IPS-18c (cell line): ENCODE data around the gene HMGCS2.
"Not testable (repeated sequence)": the region's sequence is repeated elsewhere in the genome, so short reads cannot be mapped to it uniquely, and the experiment has no call there.

Experiments
- H3K4me3 ChIP-seq: 2 replicates; pipeline ENCODE4 v1.7.0; 2013; ENCODE audit warnings: low read depth, mild to moderate bottlenecking, low read length, moderate library complexity; ENCODE audit not compliant: insufficient read depth
- H3K9me3 ChIP-seq: one replicate; pipeline ENCODE4 v1.6.1; 2013; ENCODE audit warnings: mild to moderate bottlenecking, low read length, moderate library complexity; ENCODE audit not compliant: control insufficient read depth, insufficient read depth

Gene HMGCS2

DNA sequence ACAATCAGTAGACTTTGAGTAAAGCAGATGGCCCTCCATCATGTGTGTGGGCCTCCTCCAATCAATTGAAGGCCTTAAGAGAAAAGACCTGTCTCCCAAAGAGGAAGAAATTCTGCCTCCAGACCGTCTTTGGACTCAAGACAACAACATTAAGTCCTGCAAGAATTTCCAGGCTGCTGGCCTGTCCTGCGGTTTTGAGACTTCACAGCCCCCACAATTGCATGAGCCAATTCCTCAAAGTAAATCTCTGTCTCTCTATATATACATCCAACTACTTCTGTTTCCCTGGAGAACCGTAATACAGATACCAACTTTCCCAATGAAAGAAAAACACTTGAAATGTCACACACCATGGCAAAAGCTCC, 26.2 kb upstream of the HMGCS2 start:
- H3K9me3 ChIP-seq: no peaks in the 10 kb centered on the region
- no peak overlapping the region for H3K4me3 ChIP-seq

DNA sequence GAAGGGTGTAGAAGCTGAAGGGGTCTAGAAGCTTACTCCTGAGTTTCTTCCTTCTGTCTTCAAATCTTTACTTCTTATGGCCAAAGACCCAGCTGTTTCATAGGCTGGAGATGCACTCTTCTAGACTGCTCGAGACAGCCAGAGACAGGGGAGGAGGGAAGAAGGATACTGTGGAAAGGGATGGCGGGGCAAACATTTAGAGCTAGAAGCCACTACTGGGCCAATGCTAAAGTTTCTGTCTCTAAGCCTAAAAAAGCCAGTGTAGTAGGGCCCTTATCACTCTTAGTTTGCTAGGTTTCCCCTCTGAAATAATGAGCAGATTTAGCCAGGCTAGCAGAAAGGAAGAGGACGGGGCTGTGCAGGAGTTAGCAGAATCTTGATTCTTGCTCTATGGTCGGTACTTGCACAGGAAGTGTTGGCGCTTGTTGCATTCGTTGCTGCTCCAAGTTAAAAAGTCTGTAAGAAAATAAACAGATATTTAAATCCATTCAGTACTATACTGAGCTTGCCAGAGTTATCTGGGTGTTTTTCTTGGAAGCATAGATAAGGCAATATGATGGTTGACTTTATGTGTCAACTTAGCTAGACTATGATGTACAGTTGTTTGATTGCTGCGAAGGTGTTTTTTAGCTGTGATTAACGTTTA, 25.6 kb upstream of the HMGCS2 start:
- Histone ChIP-seq H3K9me3 (no peaks in the 10 kb centered on the region), H3K4me3 (no peak overlapping the region)

DNA sequence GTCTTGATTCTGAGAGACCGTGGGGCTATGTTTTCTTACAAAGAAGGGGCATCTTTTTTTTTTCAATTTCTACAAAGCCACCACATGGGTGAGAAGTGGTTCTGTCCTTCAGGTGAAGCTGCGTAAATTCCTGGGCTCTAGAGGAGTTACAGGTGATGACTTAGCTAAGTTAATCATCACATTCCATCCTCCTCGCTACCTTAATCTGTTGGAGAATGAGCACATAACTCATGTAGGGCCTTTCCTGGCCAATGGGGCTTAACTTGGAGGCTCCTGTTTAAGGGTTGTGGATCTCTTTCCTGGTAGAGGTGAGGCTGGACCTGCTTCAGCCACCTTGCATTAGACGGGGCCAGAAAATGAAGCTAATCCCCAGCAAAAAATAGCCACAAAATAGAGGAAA, 22.7 kb upstream of the HMGCS2 start:
- Histone ChIP-seq H3K4me3 (no peak overlapping the region), H3K9me3 (no peaks in the 10 kb centered on the region)

DNA sequence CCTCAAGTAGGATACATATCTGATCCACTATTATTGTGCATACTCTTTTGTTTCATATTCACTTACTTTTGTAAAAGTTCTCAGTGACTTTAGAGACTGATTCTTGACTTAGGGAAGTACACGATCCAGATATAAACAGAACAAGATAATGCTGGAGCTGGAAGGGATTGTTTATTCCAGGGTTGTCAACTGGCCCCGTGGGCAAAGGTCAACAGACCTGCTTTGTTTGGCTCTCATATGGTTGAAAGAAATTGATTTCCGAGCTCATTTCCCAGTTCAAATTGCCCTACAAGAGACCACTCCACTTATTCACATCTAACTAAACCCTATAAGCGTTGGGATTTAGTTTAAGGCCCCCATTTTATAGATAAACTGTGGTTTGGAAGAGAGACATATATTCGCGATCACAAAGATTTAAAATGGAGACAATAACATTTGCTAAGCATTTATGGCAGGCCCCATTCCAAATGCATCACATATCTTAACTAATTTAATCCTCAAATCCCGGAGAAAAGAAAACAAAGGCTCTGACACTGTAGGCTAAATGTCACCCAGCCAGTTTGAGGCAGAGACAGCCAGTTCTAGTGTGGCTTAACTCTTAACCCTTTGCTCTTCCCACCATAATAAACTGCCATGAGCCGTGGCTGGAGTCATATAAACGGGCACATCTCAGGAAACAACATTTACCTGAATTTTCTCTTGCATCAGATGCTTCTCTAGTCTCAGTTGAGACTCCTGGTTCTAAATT, 21.9 kb upstream of the HMGCS2 start:
- no peaks in the 10 kb centered on the region for H3K9me3 ChIP-seq
- H3K4me3 ChIP-seq: no peak overlapping the region

DNA sequence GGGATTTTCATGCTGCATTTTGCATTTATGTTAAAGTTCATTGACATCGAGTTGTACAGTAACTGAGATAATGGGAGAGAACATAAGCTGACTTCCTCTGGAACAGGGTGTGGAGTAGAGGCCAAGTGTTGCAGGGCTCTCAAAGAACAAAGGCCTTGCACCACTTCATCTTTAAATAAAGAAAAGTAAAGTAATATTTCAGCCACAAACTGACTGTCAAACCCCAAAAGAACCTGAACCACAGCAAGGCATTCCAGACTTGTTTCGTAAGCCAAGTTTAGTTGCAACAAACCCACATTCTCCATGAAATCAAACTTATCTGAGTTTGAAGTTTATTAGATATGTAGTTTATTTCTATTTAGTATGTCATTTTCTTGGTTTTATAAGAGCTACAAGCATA, 19.1 kb upstream of the HMGCS2 start:
- Histone ChIP-seq H3K9me3 (no peaks in the 10 kb centered on the region), H3K4me3 (no peak overlapping the region)

DNA sequence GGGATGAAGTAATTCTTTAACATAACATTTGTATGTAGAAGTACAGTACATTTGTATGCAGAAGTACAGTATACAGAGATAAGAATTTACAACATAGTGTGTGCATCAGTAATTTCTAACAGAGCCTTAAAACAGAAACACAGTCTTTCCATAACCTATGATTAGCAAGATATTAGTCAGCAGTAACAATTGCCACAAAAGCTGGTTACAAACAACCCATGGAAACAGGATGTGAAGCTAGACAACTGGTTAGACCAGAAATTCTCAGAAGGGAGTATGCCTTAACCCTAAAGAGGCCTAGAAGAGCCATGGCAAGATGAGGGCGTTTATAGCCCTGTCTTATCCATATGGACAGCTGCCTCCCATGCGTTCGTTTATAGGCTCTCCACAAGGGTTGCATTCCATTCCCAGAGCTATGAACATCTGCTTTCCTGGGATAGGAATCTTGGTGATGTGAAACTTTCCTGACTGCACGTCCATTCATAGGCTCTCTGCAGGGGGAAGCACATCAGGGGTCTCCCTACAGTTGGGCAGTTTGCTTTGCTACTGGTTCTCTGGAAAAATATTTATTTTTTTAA, 17.9 kb upstream of the HMGCS2 start:
- not testable (repeated sequence) for H3K9me3 ChIP-seq, H3K4me3 ChIP-seq

DNA sequence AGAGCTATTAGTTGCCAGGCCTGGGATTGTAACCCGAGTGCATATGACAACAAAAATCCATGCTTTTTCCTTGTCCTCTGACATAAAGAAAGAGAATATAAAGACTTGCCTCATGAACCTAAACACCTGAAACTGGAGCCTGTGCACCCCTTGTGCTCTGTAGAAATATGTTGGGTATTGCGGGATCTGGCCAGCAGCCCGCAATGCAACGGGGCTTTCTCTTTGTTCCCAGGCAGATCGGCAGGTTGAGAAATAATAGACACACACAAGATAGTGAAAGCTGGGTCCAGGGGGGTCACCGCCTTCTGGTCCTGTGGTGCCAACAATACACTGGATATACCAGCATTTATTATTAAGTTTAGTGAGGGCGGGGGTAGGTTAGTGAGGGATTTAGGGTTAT, 17.3 kb upstream of the HMGCS2 start:
- not testable (repeated sequence) for H3K9me3 ChIP-seq

DNA sequence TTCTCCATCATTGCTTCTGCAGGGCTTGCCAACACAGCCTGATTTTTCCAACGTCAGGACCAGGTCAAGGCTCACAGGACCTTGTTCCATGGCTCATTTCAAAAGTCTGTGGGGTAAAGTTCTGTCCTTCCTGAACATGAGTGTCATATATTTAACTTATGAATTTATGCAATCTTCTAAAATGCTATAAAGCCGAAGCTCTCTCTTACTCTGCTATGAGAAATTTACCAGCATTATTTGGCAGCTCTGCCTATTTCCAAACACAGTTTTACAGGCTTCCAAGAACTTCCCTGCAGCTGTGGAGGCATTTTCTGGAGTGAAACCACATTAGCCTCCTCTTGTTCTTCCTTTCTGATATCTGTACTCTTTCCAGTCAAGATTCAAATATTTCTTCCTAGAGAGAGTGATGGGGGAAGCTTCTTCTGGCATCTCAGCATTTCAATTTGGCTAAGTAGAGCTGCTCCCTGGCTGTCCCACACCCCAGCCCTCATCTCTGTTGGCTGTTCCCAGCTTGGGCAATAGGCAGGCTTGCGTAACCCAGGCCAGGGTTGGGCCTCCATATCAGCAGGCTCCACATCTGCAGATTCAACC, 15.6 kb upstream of the HMGCS2 start:
- Histone ChIP-seq H3K4me3 (no peak overlapping the region), H3K9me3 (no peaks in the 10 kb centered on the region)

More for the DNA sequence above, 17.3 kb upstream of the HMGCS2 start:
- H3K4me3 ChIP-seq: not testable (repeated sequence)

DNA sequence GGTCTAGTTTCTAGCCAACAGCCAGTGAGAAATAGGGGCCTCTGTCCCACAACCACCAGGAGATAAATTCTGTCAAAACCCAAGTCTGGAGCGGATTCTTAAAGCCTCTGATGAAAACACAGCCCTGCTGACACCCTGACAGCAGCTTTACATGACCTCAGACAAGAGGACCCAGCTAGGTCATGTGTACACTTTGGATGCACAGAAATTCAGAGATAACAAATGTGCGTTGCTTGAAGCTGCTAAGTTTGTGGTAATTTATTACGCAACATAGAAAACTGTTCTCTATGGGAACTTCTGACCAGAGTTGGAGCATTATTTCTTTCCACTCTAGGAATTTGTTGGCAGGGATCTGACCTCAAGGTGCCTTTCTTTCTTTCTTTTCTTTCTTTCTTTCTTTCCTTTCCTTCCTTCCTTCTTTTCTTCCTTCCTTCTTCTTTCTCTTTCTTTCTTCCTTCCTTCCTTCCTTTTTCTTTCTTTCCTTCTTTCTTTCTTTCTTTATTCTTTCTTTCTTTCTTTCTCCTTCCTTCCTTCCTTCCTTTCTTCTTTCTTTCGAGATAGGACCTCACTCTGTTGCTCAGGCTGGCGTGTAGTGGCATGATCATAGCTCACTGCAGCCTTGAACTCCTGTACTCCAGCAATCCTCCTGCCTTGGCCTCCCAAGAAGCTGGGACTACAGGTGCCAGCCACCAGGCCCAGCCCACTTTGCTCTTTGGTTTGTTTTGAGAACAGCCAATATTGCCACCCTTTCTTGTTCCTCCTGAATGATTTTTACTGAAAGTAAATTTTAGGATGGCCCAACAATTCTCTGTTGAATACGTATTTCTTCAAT, 14.9 kb upstream of the HMGCS2 start:
- Histone ChIP-seq H3K9me3 (no peaks in the 10 kb centered on the region), H3K4me3 (no peak overlapping the region)

DNA sequence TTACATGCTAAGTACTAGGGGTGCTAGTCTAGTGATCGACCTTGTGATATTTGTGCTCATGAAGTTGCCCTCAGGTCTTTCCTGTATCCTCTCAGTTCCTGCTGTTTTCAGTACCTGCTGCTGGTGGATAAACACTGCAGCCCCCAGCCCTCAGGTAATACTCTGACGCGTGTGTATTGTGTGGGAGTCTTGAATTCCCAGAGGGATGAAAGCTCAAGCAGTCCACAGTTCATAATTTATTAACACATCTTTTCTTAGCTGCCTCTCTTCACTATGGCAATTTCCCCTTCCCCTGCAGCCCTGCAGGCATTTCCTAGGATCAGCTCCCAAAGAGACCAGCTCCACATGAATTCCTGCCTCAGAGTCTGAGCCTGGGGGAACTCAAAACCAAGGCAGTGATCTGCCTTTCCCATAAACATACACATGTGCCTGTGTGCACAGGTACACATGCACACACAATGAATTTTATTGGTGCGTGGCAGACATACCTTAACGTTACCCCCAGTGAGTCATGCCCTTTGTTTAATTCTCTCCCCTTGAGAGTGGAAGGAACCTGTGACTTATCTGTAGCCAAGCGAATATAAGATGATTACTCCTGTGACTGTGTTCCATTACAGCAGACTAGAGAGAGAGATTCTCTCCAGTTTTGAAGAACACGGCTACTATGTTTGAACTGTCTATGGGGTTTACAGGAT, 14.1 kb upstream of the HMGCS2 start:
- no peaks in the 10 kb centered on the region for H3K9me3 ChIP-seq
- no peak overlapping the region for H3K4me3 ChIP-seq

DNA sequence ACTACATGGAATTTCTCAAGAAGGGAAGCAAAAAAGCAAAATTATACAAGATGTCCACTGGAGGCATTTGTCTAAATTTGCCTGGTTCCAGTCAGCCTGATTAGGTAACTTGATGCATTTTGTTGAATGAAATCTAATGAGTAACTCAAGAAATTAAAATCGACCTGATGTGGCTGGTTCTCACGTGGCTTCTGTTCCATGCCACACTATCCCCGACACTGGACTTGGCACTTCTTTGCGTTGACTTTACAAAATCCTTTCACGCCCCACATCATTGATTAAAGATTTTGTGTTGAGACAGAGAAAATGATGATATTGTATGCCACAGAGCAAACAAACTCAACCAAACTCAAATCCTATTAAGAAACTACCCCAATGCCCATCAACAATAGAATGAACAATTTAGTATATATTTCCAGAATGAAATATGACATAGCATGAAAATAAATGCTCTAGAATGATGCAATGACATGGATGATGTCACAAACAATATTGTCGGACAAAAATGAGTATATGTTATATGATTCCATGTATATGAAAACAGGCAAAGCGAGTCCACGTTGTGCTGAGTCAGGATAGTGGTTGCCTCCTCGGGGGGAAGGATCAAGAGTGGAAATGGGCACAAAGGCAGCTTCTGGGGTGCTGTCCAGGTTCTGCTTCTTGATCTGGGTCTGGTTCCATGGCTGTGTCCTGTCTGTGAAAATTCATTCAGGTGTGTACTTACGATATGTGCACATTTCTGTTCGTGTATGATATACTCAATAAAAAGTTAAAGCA, 12.9 kb upstream of the HMGCS2 start:
- Histone ChIP-seq H3K9me3 (no peaks in the 10 kb centered on the region), H3K4me3 (no peak overlapping the region)

DNA sequence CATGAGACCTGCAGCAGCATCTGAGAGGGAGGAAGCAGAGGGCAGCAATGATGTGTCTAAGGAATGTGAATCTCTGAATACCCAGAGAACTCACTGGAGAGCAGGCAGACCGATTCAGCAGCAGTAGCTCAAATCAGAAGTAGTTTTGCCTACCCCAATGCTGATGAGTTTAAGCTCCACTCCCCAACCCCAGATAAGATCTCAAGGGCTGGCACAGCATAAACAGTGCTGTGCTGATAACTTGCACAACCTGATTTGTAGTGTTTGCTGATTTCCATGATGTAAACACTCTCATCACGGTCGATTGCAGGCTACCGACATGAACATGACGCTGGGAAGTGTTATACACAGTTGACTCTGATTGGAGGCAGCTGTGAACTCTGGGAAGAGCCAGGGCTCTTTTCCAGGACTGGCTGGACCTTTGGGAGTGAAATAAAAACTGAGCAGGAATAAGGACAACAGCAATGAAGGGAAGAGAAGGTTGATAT, 11.2 kb upstream of the HMGCS2 start:
- Histone ChIP-seq H3K4me3 (no peak overlapping the region), H3K9me3 (no peaks in the 10 kb centered on the region)

DNA sequence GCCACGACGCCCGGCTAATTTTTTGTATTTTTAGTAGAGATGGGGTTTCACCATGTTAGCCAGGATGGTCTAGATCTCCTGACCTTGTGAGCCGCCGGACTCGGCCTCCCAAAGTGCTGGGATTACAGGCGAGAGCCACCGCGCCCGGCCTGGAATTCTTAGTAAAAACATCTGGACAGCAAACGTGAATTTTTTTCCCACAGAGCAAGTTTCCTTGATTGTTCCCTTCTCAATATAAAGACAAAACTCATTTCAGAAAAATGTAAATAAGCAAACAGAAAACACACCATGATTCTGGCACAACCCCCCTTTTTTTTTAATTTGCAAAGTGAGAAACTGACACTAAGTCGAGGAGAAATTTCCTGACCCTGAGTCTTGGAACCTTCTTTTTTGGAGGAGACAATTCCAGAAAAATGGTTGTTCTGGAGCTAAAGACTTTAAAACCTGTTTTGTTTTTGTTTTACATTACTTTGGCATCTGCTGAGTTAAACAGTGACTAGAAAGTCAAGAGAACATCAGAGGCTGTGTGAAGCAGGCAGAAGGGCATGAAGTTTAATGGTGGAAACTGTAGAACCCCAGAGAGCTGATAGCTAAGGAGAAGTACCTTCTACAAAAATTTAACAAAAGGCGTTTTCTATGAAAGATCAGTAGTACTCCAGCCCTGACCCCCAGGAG, 10.3 kb upstream of the HMGCS2 start:
- no peak overlapping the region for H3K4me3 ChIP-seq
- H3K9me3 ChIP-seq: no peaks in the 10 kb centered on the region

DNA sequence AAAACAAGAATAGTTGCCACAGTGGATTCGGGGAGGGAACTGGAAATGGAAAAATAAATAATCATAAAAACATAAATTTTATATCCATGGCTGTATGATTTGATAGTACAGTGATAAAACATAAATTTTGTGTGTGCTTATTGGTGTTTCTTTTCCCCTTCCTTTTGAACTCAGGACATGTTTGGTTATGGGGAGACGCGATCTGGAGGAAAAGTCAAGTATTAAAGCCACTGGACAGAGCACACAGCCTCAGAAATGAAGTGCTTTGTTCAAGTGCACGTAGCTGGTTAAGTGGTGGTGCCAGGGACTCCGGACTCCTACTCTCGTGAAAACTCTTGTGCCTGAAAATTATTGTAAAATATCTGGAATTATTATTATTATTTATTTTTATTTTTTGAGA, 9.7 kb upstream of the HMGCS2 start:
- Histone ChIP-seq H3K4me3 (no peak overlapping the region), H3K9me3 (no peaks in the 10 kb centered on the region)

DNA sequence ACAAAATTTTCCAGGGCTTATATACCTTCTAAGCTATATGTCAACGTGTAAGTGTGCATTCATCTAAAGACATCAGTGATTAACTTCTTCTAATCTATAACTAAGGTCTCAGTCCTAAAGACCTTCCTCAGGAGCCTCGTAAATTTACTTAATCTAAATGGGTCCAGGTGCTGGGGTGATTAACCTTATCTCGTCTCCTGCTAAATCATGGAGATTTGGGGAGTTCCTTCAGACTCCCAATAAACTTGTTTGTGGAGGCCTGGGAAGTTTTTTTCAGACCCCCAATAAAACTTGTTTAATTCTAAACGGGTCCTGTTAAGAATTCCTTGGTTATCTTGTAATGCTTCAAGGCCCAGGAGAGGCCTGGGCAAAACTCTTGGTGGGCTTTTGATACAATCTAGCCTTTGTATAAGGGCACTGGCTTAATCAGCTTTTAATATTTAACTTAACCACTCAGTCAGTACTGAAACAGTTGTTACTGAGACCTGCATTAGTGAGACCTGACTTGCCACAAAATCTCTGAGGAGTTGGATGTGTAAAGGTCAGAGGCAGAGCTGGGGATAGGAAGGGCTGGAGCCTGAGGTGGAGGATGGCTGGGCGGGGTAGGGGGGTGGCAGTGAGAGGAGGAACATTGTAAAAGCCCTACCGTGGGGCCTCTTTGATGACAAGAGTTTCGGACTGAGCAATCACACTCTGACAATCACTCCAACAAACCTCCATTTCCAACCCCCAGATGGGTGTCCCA, 6.2 kb upstream of the HMGCS2 start:
- Histone ChIP-seq H3K4me3 (no peak overlapping the region), H3K9me3 (no peaks in the 10 kb centered on the region)
